C1 segment of cervical spinal cord (tissue), 14 donors: Measurements from ENCODE around the gene PRAMEF6.
"Not testable (repeated sequence)": the region's sequence is repeated elsewhere in the genome, so short reads cannot be mapped to it uniquely, and the experiment has no call there.

Experiments
- DNase-seq, 14 donors: peaks; one replicate each; lab custom pipeline; 2025; lab: John Stamatoyannopoulos, UW

PRAMEF6 gene

DNA sequence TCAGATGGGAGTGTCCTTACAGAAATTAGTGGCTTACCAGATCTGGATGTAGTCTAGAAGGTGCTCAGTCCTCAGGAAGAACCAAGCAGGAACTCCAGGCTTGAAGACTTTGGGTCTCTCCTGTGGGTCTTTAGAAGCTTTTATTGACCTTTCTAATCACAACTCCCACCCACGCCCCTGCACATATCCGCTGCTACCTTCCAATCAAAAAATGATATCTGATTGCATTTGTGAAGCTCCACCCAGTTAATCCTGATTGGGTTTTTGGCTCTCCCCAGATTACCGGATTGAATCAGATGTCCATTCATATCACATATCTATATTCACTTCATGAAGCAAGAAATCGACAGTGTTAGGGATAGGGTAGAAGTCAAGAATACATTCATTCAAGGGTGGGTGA, at the start of gene PRAMEF6:
PRAMEF6 (minus strand) TSS at position 101 of the 400 bp plus-strand sequence. CDS start 5,062 bp downstream, outside the sequence.
- DNase-seq, result not testable (repeated sequence)

DNA sequence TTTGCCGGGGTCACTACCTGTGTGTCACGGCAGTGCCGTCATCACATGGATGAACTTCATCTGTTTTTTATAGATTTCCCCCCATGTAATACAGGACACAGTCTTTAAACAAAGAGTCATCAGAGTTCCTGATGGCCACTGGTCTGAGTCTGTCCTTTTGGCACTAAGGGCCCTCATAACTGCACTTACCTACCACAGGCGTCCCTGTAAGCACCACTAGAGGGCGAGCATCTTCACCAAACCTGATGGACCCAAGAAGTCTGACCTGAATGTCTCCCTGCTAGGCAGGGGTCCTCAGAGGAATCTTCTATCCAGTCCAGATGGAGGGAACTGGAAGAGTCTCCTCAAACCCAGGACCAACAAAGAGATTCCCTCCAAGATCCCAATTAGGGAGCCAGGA, 23.0 kb downstream of the PRAMEF6 start:
- not testable (repeated sequence) for DNase-seq

DNA sequence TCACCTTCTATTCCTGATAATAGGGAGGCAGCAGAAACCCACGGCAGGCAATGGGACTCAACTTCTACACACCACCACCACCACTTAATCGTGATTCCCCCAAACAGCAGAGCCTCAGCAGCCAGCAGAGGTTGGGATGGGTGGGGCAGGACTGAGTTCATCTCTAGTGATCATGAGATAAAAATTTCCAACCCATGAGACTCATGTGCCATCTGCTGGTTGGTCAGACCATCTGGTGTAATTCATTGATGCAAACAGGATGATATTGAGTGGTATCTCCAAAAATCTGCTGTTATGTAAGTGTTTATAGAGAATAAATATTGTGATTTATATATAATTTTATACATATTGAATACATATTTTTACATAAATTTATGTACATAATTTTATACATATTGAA, 25.6 kb downstream of the PRAMEF6 start:
- not testable (repeated sequence) for DNase-seq

DNA sequence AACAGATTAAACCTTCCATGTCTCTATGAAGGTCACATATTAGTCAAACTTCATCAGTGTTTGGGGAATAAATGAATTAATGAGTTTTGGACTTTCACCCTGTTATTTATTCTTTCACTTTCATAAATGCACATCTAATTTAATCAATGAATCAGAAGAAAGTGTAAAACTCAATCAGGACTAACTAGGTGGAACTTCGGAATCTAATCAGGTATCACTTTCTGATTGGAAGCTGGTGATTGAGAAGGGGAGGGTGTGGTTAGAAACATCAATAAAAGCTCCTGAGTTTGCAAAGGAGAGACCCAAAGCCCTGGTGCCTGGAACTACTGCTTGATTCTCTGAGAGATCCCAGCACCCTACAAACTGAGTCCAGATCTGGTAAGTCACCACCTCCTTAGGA, 31.1 kb downstream of the PRAMEF6 start, which contains the start of gene PRAMEF7:
PRAMEF7 (plus strand) TSS at position 301 of the 400 bp plus-strand sequence. CDS start 1,083 bp downstream, outside the sequence.
- DNase-seq, result not testable (repeated sequence)

DNA sequence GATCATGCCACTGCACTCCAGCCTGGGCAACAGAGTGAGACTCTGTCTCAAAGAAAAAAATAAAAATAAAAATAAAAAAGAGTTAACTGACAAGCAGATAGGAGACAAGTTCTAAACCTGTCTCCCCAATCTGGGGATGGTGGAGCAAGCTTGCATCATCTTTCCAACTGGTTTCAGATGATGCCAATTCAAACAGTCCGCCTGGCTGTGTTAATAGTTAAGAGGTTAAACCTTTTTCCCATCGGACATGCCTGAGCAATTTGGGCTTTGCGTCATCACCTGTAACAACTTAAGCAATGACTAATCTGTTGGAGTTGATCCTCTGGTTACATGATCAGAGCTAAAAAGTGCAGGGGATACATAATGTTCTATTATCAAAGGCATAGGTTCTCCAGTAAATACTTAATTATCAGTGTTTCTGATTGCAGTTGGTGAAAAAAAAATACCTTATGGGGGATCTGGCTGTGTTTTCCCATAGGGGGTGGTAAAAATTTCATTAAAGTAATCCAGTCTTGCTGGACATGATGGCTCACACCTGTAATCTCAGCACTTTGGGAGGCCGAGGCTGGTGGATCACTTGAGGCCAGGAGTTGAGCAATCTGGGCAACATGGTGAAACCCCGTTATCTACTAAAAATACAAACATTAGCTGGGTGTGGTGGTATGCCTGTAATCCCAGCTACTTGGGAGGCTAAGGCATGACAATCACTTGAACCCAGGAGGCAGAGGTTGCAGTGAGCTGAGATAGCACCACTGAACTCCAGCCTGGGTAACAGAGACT, 43.4 kb downstream of the PRAMEF6 start:
- not testable (repeated sequence) for DNase-seq

DNA sequence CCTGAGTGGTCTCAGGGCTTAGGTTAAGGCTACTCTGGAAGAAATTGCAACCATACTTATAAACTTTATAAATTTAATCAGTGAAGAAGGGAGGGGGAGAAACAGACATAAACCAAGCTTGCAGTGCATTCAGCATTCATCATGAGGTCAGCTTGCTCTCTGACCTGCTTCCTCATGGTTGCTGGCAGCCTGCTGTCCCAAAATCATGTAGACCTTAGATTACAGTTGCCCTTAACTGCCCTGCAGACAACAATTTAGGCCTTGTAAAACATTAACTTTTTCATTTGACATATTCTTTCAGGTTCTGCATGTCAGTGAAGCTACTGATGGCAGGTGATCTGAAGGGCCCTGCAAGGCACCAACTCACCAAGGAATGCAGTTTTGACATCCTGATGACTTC, 48.2 kb downstream of the PRAMEF6 start:
- DNase-seq, result not testable (repeated sequence)

DNA sequence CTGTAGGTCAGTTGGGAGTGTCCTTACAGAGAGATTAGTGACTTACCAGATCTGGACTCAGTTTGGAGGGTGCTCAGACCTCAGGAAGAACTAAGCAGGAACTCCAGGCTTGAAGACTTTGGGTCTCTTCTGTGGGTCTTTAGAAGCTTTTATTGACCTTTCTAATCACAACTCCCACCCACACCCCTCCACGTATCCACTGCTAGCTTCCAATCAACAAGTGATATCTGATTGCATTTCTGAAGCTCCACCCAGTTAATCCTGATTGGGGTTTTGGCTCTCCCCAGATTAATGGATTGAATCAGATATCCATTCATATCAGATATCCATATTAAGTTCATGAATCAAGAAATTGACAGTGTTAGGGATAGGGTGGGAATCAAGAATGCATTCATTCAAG, 49.2 kb downstream of the PRAMEF6 start, which contains the start of gene PRAMEF10:
PRAMEF10 (minus strand) TSS at position 101 of the 400 bp plus-strand sequence. CDS start 2,423 bp downstream, outside the sequence.
- not testable (repeated sequence) for DNase-seq
